ENCODE results near the gene ABHD1. TPM values are rescaled to one million over a fixed set of nuclear protein-coding genes. Genes with fewer than 3 reads are reported as not detected.

Gene ABHD1
- total RNA-seq, 1 experiment from 2014 or later, result 0.18 TPM

DNA sequence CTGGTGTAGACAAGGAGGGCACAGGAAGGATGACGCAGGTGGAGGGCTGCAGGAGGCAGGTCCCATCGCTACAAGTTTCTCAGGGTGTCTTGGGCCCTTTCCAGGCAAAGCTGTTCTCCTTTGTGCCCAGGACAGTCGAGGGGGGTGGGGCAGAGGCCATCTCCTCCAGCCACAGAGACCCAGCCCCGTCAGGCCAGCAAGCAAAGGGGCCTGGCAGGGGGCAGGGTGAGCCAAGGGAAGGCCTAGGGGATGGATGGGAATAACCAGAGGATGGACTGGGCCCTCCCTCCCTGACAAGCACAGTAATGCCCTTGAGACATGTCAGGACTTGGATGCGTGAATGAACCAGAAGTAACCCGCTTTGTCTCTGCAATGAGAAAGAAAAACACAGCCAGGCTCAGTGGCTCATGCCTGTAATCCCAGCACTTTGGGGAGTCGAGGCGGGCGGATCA, 31.5 kb downstream of the ABHD1 start:
- no peak for DNase-seq
- ChIA-PET CTCF (interaction anchor here (0.8 to 1.6 kb wide), 2 partner anchors 15 to 36 kb away, joined by 3 to 8 read pairs; no protein-coding TSS in a partner anchor), POLR2A (no interaction called here)
- Mint-ChIP-seq H3K9me3 (ENCODE audit: unreplicated experiment) (no peaks in the 10 kb centered on the region), H3K27me3 (ENCODE audit: insufficient read depth, unreplicated experiment) (no peaks in the 10 kb centered on the region), H3K4me3 (ENCODE audit: unreplicated experiment) (no peak overlapping the region), H3K27ac (ENCODE audit: unreplicated experiment) (no peak overlapping the region), H3K4me1 (ENCODE audit: low read depth, unreplicated experiment) (no peaks in the 10 kb centered on the region), H3K36me3 (ENCODE audit: insufficient read depth, unreplicated experiment) (no peaks in the 10 kb centered on the region)
- H3K4me1 ChIP-seq, result 0 out of 2 replicates have a peak, but pooled peaks cover 4% of the 10 kb centered on the region
- H3K9me3 ChIP-seq, result no peaks in the 10 kb centered on the region
- intact Hi-C loops (cut with micrococcal nuclease; ENCODE audit: unreplicated experiment), result no loop called here
- no peak overlapping the region for H3K4me3 ChIP-seq (ENCODE audit: low read depth, low read length)
- no peaks in the 10 kb centered on the region for H3K27me3 ChIP-seq (replicated peaks; ENCODE audit: control insufficient read depth, insufficient read depth, low read length)
- no TSS peak for BruUV-seq (replicated peaks)
- no peak for TF ChIP-seq CTCF (IDR thresholded peaks at IDR 0.05; ENCODE audit: insufficient read depth in 1 of 2, low read depth in 1 of 2, low read length in 1 of 2, severe bottlenecking in 1 of 2, unreplicated experiment in 1 of 2)
- no peaks in the 10 kb centered on the region for H3K36me3 ChIP-seq (ENCODE audit: control insufficient read depth, insufficient read depth, low read length)

- Mint-ChIP-seq H3K27me3 (ENCODE audit: insufficient read depth, unreplicated experiment) (no peaks in the 10 kb centered on the region), H3K4me1 (ENCODE audit: low read depth, unreplicated experiment) (no peaks in the 10 kb centered on the region), H3K27ac (ENCODE audit: unreplicated experiment) (no peak overlapping the region), H3K9me3 (ENCODE audit: unreplicated experiment) (no peaks in the 10 kb centered on the region), H3K4me3 (ENCODE audit: unreplicated experiment) (no peak overlapping the region), H3K36me3 (ENCODE audit: insufficient read depth, unreplicated experiment) (no peaks in the 10 kb centered on the region)
- no peak for TF ChIP-seq CTCF (IDR thresholded peaks at IDR 0.05; ENCODE audit: insufficient read depth in 1 of 2, low read depth in 1 of 2, low read length in 1 of 2, severe bottlenecking in 1 of 2, unreplicated experiment in 1 of 2)
- ChIA-PET CTCF (interaction anchor here (0.6 to 1.2 kb wide), 3 partner anchors 28 to 33 kb away, joined by 3 to 7 read pairs (median 3); no protein-coding TSS in a partner anchor), POLR2A (interaction anchor here (0.6 to 0.8 kb wide), 2 partner anchors 53 to 107 kb away, joined by 4 read pairs; partner anchors contain the start of genes AGBL5, ATRAID and SLC5A6)
- no peaks in the 10 kb centered on the region for H3K27me3 ChIP-seq (replicated peaks; ENCODE audit: control insufficient read depth, insufficient read depth, low read length)
- no TSS peak for BruUV-seq (replicated peaks)
- no peak for DNase-seq
- H3K9me3 ChIP-seq, result no peaks in the 10 kb centered on the region
- 0 out of 2 replicates have a peak, but pooled peaks cover 2% of the 10 kb centered on the region for H3K4me1 ChIP-seq
- intact Hi-C loops (cut with micrococcal nuclease; ENCODE audit: unreplicated experiment), result no loop called here
- no peaks in the 10 kb centered on the region for H3K36me3 ChIP-seq (ENCODE audit: control insufficient read depth, insufficient read depth, low read length)
- no peak overlapping the region for H3K4me3 ChIP-seq (ENCODE audit: low read depth, low read length)
Measured at GRCh38 chr2:27158468-27158867, 34.9 kb downstream of the ABHD1 start.

- H3K27ac Mint-ChIP-seq (ENCODE audit: unreplicated experiment), result no peak overlapping the region
- H3K4me3 Mint-ChIP-seq (ENCODE audit: unreplicated experiment), result no peak overlapping the region
Measured at GRCh38 chr2:27159271-27159670, 35.7 kb downstream of the ABHD1 start.

More at GRCh38 chr2:27159271-27159670, 35.7 kb downstream of the ABHD1 start:
- Histone ChIP-seq H3K9me3 (no peaks in the 10 kb centered on the region), H3K36me3 (ENCODE audit: control insufficient read depth, insufficient read depth, low read length) (no peaks in the 10 kb centered on the region), H3K27me3 (replicated peaks; ENCODE audit: control insufficient read depth, insufficient read depth, low read length) (no peaks in the 10 kb centered on the region), H3K4me3 (ENCODE audit: low read depth, low read length) (no peak overlapping the region), H3K4me1 (0 out of 2 replicates have a peak, but pooled peaks cover 2% of the 10 kb centered on the region)
- no peaks in the 10 kb centered on the region for H3K4me1 Mint-ChIP-seq (ENCODE audit: low read depth, unreplicated experiment)
- no peaks in the 10 kb centered on the region for H3K27me3 Mint-ChIP-seq (ENCODE audit: insufficient read depth, unreplicated experiment)
- intact Hi-C loops (cut with micrococcal nuclease; ENCODE audit: unreplicated experiment), result no loop called here
- no peaks in the 10 kb centered on the region for H3K9me3 Mint-ChIP-seq (ENCODE audit: unreplicated experiment)
- ChIA-PET POLR2A (interaction anchor here (0.8 kb wide), 1 partner anchor 52 kb away, joined by 4 read pairs; the partner anchor contains the start of genes ATRAID and SLC5A6), CTCF (interaction anchor here (1.2 kb wide), 1 partner anchor 32 kb away, joined by 7 read pairs; no protein-coding TSS in a partner anchor)
- no peaks in the 10 kb centered on the region for H3K36me3 Mint-ChIP-seq (ENCODE audit: insufficient read depth, unreplicated experiment)
- TF ChIP-seq CTCF (IDR thresholded peaks at IDR 0.05; ENCODE audit: insufficient read depth in 1 of 2, low read depth in 1 of 2, low read length in 1 of 2, severe bottlenecking in 1 of 2, unreplicated experiment in 1 of 2), result no peak
- DNase-seq, result no peak
- BruUV-seq (replicated peaks), result no TSS peak

All from Caco-2 (cell line).